Brain microvascular endothelial cell (primary cell): ENCODE measurements around the gene PPT1.

Source experiments
- DNase-seq: peaks from one replicate; pipeline ENCODE4 v3.0.0-alpha.2; 2020
- H3K27ac ChIP-seq: fragments of 250-450 bp; sonication (Bioruptor Pico); 2 replicates; pipeline ENCODE4 v1.5.1; 2020; ENCODE audit warnings: mild to moderate bottlenecking, moderate library complexity
- H3K27me3 ChIP-seq: fragments of 250-450 bp; sonication (Bioruptor Pico); replicated peaks from 2 replicates; pipeline ENCODE4 v1.5.1; 2020; ENCODE audit warnings: mild to moderate bottlenecking
- H3K36me3 ChIP-seq: fragments of 250-450 bp; sonication (Bioruptor Pico); replicated peaks from 2 replicates; pipeline ENCODE4 v1.5.1; 2020; ENCODE audit warnings: mild to moderate bottlenecking
- H3K4me3 ChIP-seq: 2 replicates; pipeline ENCODE4 v1.5.1; 2011; ENCODE audit warnings: low read depth, mild to moderate bottlenecking, control low read depth, low read length, moderate library complexity
- in situ Hi-C: cut with HindIII; loops from 2 replicates; pipeline ENCODE4 v1.10.0; 2017; ENCODE audit warnings: low sequenced_read_pairs, low pct_ligation_motif_present
- TF ChIP-seq, protein P1 (sequence below): IDR thresholded peaks from 2 replicates; pipeline ENCODE4 v1.5.1; 2011; ENCODE audit warnings: low read depth, mild to moderate bottlenecking, moderate library complexity, low read length, control low read depth, inconsistent platforms; ENCODE audit errors: missing control alignments

Gene PPT1

DNA sequence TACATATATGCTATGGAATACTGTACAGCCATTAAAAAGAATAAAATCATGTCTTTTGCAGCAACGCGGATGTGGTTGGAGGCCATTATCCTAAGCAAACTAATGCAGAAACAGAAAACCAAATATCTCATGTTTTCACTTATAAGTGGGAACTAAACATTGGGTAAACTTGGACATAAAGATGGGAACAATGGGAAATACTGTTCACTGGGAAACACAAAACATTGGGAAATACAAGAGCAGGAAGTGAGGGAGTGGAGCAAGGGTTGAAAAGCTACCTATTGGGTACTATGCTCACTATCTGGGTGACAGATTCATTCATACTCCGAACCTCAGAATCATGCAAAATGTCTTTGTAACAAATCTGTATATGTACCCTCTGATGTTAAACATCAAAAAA lies 17.3 kb upstream of the PPT1 start:
- in situ Hi-C loops = no loop called here
- H3K4me3 ChIP-seq = no peak overlapping the region
- TF ChIP-seq, protein P1, sequence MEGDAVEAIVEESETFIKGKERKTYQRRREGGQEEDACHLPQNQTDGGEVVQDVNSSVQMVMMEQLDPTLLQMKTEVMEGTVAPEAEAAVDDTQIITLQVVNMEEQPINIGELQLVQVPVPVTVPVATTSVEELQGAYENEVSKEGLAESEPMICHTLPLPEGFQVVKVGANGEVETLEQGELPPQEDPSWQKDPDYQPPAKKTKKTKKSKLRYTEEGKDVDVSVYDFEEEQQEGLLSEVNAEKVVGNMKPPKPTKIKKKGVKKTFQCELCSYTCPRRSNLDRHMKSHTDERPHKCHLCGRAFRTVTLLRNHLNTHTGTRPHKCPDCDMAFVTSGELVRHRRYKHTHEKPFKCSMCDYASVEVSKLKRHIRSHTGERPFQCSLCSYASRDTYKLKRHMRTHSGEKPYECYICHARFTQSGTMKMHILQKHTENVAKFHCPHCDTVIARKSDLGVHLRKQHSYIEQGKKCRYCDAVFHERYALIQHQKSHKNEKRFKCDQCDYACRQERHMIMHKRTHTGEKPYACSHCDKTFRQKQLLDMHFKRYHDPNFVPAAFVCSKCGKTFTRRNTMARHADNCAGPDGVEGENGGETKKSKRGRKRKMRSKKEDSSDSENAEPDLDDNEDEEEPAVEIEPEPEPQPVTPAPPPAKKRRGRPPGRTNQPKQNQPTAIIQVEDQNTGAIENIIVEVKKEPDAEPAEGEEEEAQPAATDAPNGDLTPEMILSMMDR = no peak
- H3K27me3 ChIP-seq = no peaks in the 10 kb centered on the region
- H3K36me3 ChIP-seq = no peaks in the 10 kb centered on the region
- H3K27ac ChIP-seq = no peak overlapping the region
- DNase-seq = no peak

DNA sequence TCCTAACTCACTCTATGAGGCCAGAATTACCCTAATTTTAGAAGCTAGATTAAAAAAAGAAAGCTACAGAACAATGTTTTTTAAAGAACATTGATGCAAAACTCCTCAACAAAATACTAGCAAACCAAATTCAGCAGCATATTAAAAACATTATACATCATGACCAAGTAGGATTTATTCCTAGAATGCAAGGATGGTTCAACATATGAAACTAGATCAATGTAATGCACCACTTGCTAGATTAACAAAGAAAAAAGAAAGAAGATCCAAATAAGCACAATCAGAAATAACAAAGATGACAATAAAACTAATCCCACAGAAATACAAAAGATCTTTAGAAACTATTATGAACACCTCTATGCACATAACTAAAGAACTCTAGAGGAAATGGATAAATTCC lies 13.3 kb upstream of the PPT1 start:
- Histone ChIP-seq H3K27me3 (no peaks in the 10 kb centered on the region), H3K4me3 (no peak overlapping the region), H3K27ac (no peak overlapping the region), H3K36me3 (no peaks in the 10 kb centered on the region)
- in situ Hi-C loops = no loop called here
- TF ChIP-seq, protein P1 = no peak
- DNase-seq = no peak

DNA sequence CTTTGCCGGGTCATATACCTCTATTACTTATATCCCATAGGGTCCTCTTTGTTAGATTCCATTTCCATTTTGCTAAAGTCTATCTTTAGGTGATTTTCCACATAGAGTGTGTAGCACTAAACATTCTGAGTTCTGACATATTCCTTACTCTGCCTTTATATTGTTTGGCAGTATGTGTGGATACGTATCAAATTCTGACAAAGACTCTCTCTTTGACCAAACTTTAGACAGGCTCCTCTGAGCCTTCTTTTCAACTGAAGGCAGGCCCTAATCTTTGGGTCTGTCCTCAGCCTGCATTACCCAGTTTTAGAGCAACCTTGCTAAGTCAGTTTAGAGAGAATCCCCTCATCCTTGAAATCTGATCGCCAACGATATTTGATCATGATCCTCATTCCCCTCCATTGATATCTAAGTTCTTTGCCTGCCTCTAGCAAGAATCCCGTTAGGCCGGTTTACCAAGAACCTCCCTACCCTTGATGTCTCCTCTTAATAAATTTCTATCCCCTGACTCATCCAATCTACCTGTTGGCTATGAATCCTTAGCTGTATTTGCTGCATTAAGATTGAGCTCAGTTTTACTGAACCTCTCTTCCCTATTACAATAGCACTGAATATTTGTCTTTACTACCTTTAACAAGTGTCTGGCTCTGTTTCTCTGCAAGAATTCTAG lies 10.4 kb upstream of the PPT1 start:
- DNase-seq = no peak
- H3K36me3 ChIP-seq = no peaks in the 10 kb centered on the region
- H3K27me3 ChIP-seq = no peaks in the 10 kb centered on the region
- TF ChIP-seq, protein P1 = no peak
- H3K4me3 ChIP-seq = no peak overlapping the region
- in situ Hi-C loops = no loop called here
- no peak overlapping the region for H3K27ac ChIP-seq

DNA sequence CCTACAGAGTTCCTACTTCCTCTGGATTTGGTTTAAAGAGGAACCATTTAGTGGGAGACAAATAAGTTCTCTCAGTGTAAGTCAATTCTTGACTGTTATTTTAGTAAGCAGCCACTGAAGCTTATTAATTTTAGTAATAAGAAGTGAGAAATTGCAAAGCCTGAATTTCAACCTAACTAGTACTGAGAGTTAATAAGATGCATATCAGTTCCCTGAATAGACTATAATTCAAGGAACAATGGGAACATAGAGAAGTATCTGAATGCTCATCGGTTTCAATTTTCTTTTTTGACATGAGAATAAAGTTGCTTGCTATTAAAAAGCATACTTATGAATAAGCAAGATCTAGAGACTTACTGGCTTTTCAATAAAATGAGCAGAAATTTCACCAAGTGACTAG lies 8.0 kb upstream of the PPT1 start:
- TF ChIP-seq, protein P1 = no peak
- no peaks in the 10 kb centered on the region for H3K27me3 ChIP-seq
- in situ Hi-C loops = no loop called here
- H3K27ac ChIP-seq = no peak overlapping the region
- no peak overlapping the region for H3K4me3 ChIP-seq
- H3K36me3 ChIP-seq = no peaks in the 10 kb centered on the region
- DNase-seq = no peak

DNA sequence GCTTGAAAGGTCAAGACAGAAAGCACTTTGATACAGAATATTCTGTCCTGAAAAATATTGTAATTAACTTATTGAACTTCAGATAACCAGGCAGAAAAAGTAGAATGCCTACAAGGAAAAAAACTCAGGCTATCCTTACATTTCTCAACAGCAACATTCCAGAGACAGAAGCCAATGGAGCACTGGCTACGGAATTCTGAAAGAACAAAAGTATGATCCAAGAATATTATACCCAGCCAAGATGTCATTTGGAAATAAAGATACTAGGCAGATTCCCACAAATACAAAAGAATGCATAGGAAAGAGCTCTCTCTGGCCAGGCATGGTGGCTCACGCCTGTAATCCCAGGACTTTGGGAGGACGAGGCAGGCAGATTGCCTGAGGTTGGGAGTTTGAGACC lies 5.8 kb upstream of the PPT1 start:
- no peak for DNase-seq
- TF ChIP-seq, protein P1 = no peak
- in situ Hi-C loops = no loop called here
- no peak overlapping the region for H3K27ac ChIP-seq
- H3K36me3 ChIP-seq = no peaks in the 10 kb centered on the region
- H3K4me3 ChIP-seq = no peak overlapping the region
- H3K27me3 ChIP-seq = no peaks in the 10 kb centered on the region

DNA sequence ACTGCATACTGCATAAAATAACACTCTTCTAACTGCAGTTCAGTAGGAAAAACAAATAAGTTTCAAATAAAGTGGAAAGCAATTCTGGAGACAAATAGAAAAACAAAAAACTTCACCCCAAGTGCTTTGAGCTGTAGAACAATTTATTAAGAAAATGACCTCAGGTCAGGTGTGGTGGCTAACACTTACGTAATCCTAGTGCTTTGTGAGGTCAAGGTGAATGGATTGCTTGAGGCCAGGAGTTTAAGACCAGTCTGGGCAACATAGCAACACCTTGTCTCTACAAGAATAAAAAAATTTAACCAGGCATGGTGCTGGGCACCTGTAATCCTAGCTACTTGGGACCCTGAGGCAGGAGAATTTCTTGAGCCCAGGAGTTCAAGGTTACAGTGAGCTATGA lies 5.0 kb upstream of the PPT1 start:
- Histone ChIP-seq H3K27me3 (no peaks in the 10 kb centered on the region), H3K36me3 (no peaks in the 10 kb centered on the region), H3K4me3 (no peak overlapping the region), H3K27ac (no peak overlapping the region)
- TF ChIP-seq, protein P1 = no peak
- DNase-seq = no peak
- in situ Hi-C loops = no loop called here
